HEK293T (cell line): ENCODE measurements around the gene SMOC2.
"Not testable (repeated sequence)": the region's sequence is repeated elsewhere in the genome, so short reads cannot be mapped to it uniquely, and the experiment has no call there.

Experiments used
- CTCF ChIA-PET: fragments of 350-600 bp; formaldehyde crosslinking; extraction: SDS; loops from one replicate; lab custom pipeline; 2021; ENCODE audit warnings: antibody characterized with exemption, inconsistent platforms; lab: Yijun Ruan, JAX
- POLR2A ChIA-PET: fragments of 350-600 bp; formaldehyde crosslinking; extraction: SDS; loops from one replicate; lab custom pipeline; 2020; ENCODE audit warnings: antibody characterized with exemption, inconsistent platforms; lab: Yijun Ruan, JAX
- DNase-seq: peaks from one replicate; pipeline ENCODE4 v3.0.0; 2012; ENCODE audit warnings: mixed read lengths; ENCODE audit errors: extremely low spot score
- ARNT ChIP-seq: fragments of 450-650 bp; IDR thresholded peaks from 2 replicates; pipeline ENCODE4 v1.6.1; 2017; ENCODE audit warnings: mild to moderate bottlenecking
- BHLHE40 ChIP-seq: fragments of 450-650 bp; IDR thresholded peaks from 2 replicates; pipeline ENCODE4 v1.6.1; 2016; ENCODE audit warnings: mild to moderate bottlenecking, moderate library complexity, borderline replicate concordance
- CTBP1 ChIP-seq: fragments of 450-650 bp; IDR thresholded peaks from 2 replicates; pipeline ENCODE4 v1.6.1; 2016; ENCODE audit warnings: borderline replicate concordance
- ELF4 ChIP-seq: fragments of 450-650 bp; IDR thresholded peaks from 2 replicates; pipeline ENCODE4 v1.6.1; 2017; ENCODE audit warnings: antibody characterized with exemption
- FOXA1 ChIP-seq: fragments of 450-650 bp; IDR thresholded peaks from 2 replicates; pipeline ENCODE4 v1.6.1; 2016; ENCODE audit warnings: mild to moderate bottlenecking
- FOXK2 ChIP-seq: fragments of 450-650 bp; IDR thresholded peaks from 2 replicates; pipeline ENCODE4 v1.6.1; 2016; ENCODE audit warnings: mild to moderate bottlenecking
- FOXM1 ChIP-seq: fragments of 450-650 bp; IDR thresholded peaks from 2 replicates; pipeline ENCODE4 v1.6.1; 2017; ENCODE audit warnings: mild to moderate bottlenecking, borderline replicate concordance
- HDGF ChIP-seq: fragments of 450-650 bp; IDR thresholded peaks from 2 replicates; pipeline ENCODE4 v1.6.1; 2017; ENCODE audit warnings: antibody characterized with exemption, borderline replicate concordance
- L3MBTL2 ChIP-seq: fragments of 450-650 bp; conservative IDR thresholded peaks from 2 replicates; pipeline ENCODE4 v1.6.1; 2016; ENCODE audit warnings: mild to moderate bottlenecking
- LEF1 ChIP-seq: fragments of 450-650 bp; IDR thresholded peaks from 2 replicates; pipeline ENCODE4 v1.6.1; 2017; ENCODE audit warnings: mild to moderate bottlenecking, borderline replicate concordance
- NFRKB ChIP-seq: fragments of 450-650 bp; IDR thresholded peaks from 2 replicates; pipeline ENCODE4 v1.6.1; 2016; ENCODE audit warnings: mild to moderate bottlenecking, moderate library complexity
- SP1 ChIP-seq: fragments of 450-650 bp; IDR thresholded peaks from 2 replicates; pipeline ENCODE4 v1.6.1; 2017
- SUZ12 ChIP-seq: fragments of 450-650 bp; IDR thresholded peaks from 2 replicates; pipeline ENCODE4 v1.6.1; 2016; ENCODE audit warnings: mild to moderate bottlenecking
- TARDBP ChIP-seq: fragments of 450-650 bp; IDR thresholded peaks from 2 replicates; pipeline ENCODE4 v1.6.1; 2016
- ZNF384 ChIP-seq: fragments of 450-650 bp; IDR thresholded peaks from 2 replicates; pipeline ENCODE4 v1.6.1; 2016
- TF ChIP-seq, protein P1 (sequence below): fragments of 450-650 bp; IDR thresholded peaks from 2 replicates; pipeline ENCODE4 v1.6.1; 2016

The SMOC2 gene

GRCh38 chr6:168608113-168608400, 167.1 kb downstream of the SMOC2 start:
- ChIA-PET CTCF (no interaction called here), POLR2A (no interaction called here)
- DNase-seq: no peak
- no peak for TF ChIP-seq CTBP1
- TF ChIP-seq L3MBTL2: no peak
- no peak for TF ChIP-seq BHLHE40
- no peak for TF ChIP-seq HDGF
- TF ChIP-seq FOXM1: no peak
- TF ChIP-seq ZNF384: no peak
- no peak for TF ChIP-seq SP1
- TF ChIP-seq FOXK2: no peak
- no peak for TF ChIP-seq NFRKB
- TF ChIP-seq ELF4: no peak
- no peak for TF ChIP-seq ARNT
- TF ChIP-seq FOXA1: no peak
- TF ChIP-seq LEF1: no peak
- TF ChIP-seq, protein P1, sequence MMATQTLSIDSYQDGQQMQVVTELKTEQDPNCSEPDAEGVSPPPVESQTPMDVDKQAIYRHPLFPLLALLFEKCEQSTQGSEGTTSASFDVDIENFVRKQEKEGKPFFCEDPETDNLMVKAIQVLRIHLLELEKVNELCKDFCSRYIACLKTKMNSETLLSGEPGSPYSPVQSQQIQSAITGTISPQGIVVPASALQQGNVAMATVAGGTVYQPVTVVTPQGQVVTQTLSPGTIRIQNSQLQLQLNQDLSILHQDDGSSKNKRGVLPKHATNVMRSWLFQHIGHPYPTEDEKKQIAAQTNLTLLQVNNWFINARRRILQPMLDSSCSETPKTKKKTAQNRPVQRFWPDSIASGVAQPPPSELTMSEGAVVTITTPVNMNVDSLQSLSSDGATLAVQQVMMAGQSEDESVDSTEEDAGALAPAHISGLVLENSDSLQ: no peak
- no peak for TF ChIP-seq TARDBP
- TF ChIP-seq SUZ12: no peak

- POLR2A ChIA-PET: no interaction called here
- TF ChIP-seq L3MBTL2 (no peak), ARNT (no peak), ZNF384 (no peak)
- DNase-seq: no peak
- CTCF ChIA-PET: interaction anchor here (0.6 kb wide), 1 partner anchor 24 kb away, joined by 5 read pairs; no protein-coding TSS in a partner anchor
Observed at GRCh38 chr6:168609026-168609685, 168.2 kb downstream of the SMOC2 start.

GRCh38 chr6:168609914-168610490, 169.0 kb downstream of the SMOC2 start:
- CTCF ChIA-PET: no interaction called here
- POLR2A ChIA-PET: no interaction called here
- TF ChIP-seq LEF1: no peak
- no peak for TF ChIP-seq NFRKB
- no peak for TF ChIP-seq ARNT
- TF ChIP-seq SUZ12: no peak
- TF ChIP-seq CTBP1: no peak
- TF ChIP-seq FOXK2: no peak
- no peak for TF ChIP-seq L3MBTL2
- TF ChIP-seq BHLHE40: no peak
- TF ChIP-seq ELF4: no peak
- no peak for TF ChIP-seq TARDBP
- no peak for DNase-seq

- POLR2A ChIA-PET, DNase-seq, CTCF ChIA-PET: not testable (repeated sequence)
Observed at GRCh38 chr6:168610966-168611365, 170.0 kb downstream of the SMOC2 start.

- TF ChIP-seq FOXM1 (no peak), NFRKB (no peak), ZNF384 (no peak), CTBP1 (no peak), BHLHE40 (no peak), ARNT (no peak), FOXK2 (no peak), ELF4 (no peak), FOXA1 (no peak), SUZ12 (no peak)
- TF ChIP-seq, protein P1: no peak
- ChIA-PET CTCF (no interaction called here), POLR2A (no interaction called here)
- DNase-seq: no peak
Observed at GRCh38 chr6:168611691-168612090, 170.7 kb downstream of the SMOC2 start.

GRCh38 chr6:168612586-168612985, 171.6 kb downstream of the SMOC2 start:
- CTCF ChIA-PET: no interaction called here
- TF ChIP-seq ZNF384: no peak
- no peak for TF ChIP-seq LEF1
- no peak for TF ChIP-seq L3MBTL2
- no peak for TF ChIP-seq CTBP1
- TF ChIP-seq BHLHE40: no peak
- no peak for TF ChIP-seq FOXM1
- no peak for TF ChIP-seq FOXA1
- TF ChIP-seq SP1: no peak
- no peak for TF ChIP-seq SUZ12
- TF ChIP-seq, protein P1: no peak
- TF ChIP-seq HDGF: no peak
- no peak for TF ChIP-seq FOXK2
- TF ChIP-seq ARNT: no peak
- no peak for TF ChIP-seq NFRKB
- no peak for TF ChIP-seq TARDBP
- POLR2A ChIA-PET: no interaction called here
- DNase-seq: no peak
